Gastrocnemius medialis (tissue), 4 donors: Measurements from ENCODE around the gene DNA2.
"Not testable (repeated sequence)": the region's sequence is repeated elsewhere in the genome, so short reads cannot be mapped to it uniquely, and the experiment has no call there.

Experiments used
- POLR2A ChIP-seq, 2 donors: fragments of 450-650 bp; IDR thresholded peaks; one replicate each; pipeline ENCODE4 v1.6.1; 2017; ENCODE audit warnings: antibody characterized with exemption in 2 of 2, mild to moderate bottlenecking in 2 of 2, moderate library complexity in 2 of 2
- TF ChIP-seq, protein P1 (sequence below), 5 experiments: fragments of 450-650 bp in 3 of 5; fragments of 200-600 bp in 2 of 5; sonication (generic) in 2 of 5; IDR thresholded peaks in 4 of 5; conservative IDR thresholded peaks in 1 of 5; 1 replicate in 4 of 5; 2 replicates in 1 of 5; pipeline ENCODE4 v1.5.1; 2016 to 2019; ENCODE audit warnings: antibody characterized with exemption in 5 of 5, mild to moderate bottlenecking in 3 of 5, moderate library complexity in 3 of 5

DNA sequence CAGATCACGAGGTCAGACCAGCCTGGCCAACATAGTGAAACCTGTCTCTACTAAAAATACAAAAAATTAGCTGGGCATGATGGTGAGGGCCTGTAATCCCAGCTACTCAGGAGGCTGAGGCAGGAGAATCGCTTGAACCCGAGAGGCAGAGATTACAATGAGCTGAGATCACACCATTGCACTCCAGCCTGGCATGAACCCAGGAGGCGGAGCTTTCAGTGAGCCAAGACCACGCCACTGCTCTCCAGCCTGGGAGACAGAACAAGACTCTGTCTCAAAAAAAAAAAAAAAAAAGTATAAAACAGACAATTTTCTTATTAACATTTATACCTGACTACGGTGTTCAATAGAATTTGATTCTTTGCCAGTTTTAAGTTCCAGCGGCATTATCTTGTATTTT is 22.1 kb downstream of the DNA2 start:
- TF ChIP-seq, protein P1, sequence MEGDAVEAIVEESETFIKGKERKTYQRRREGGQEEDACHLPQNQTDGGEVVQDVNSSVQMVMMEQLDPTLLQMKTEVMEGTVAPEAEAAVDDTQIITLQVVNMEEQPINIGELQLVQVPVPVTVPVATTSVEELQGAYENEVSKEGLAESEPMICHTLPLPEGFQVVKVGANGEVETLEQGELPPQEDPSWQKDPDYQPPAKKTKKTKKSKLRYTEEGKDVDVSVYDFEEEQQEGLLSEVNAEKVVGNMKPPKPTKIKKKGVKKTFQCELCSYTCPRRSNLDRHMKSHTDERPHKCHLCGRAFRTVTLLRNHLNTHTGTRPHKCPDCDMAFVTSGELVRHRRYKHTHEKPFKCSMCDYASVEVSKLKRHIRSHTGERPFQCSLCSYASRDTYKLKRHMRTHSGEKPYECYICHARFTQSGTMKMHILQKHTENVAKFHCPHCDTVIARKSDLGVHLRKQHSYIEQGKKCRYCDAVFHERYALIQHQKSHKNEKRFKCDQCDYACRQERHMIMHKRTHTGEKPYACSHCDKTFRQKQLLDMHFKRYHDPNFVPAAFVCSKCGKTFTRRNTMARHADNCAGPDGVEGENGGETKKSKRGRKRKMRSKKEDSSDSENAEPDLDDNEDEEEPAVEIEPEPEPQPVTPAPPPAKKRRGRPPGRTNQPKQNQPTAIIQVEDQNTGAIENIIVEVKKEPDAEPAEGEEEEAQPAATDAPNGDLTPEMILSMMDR (IDR thresholded peaks at IDR 0.05 in 4 of 5, conservative IDR thresholded peaks at IDR 0.05 in 1 of 5): not testable (repeated sequence)
- TF ChIP-seq POLR2A (IDR thresholded peaks at IDR 0.05): not testable (repeated sequence)
